Keratinocyte (primary cell): ENCODE measurements around the gene UBXN11. TPM values are rescaled to one million over a fixed set of nuclear protein-coding genes. Genes with fewer than 3 reads are reported as not detected.
A peak's percentile ranks its signal among the peaks of the same experiment; 100 is the strongest.

Experiments
- DNase-seq: peaks from one replicate; pipeline ENCODE4 v3.0.0-alpha.2; 2011; ENCODE audit warnings: low read depth, missing footprints, low spot score
- FAIRE-seq: peaks from 2 replicates; lab custom pipeline; 2011; peaks lifted over from hg19 to GRCh38; lab: Jason Lieb, UNC
- H2AFZ ChIP-seq: 2 replicates; pipeline ENCODE4 v1.6.0; 2012; ENCODE audit warnings: low read length, control low read depth, inconsistent platforms; ENCODE audit not compliant: control insufficient read depth
- H3K27ac ChIP-seq: 2 replicates; pipeline ENCODE4 v1.5.1; 2011; ENCODE audit warnings: low read length; ENCODE audit not compliant: control insufficient read depth, insufficient read depth
- H3K27me3 ChIP-seq: 3 replicates; pipeline ENCODE4 v1.6.0; 2011; ENCODE audit warnings: low read length; ENCODE audit not compliant: control insufficient read depth, insufficient read depth; ENCODE audit errors: extremely low read depth
- H3K36me3 ChIP-seq, 2 experiments: 2 replicates in 1 of 2; 3 replicates in 1 of 2; pipeline ENCODE4 v1.5.1; 2011; ENCODE audit warnings: low read length in 2 of 2, mild to moderate bottlenecking in 1 of 2; ENCODE audit not compliant: control insufficient read depth in 2 of 2, insufficient read depth in 2 of 2; ENCODE audit errors: extremely low read depth in 1 of 2
- H3K4me1 ChIP-seq: 3 replicates; pipeline ENCODE4 v1.5.1; 2011; ENCODE audit warnings: low read length; ENCODE audit not compliant: control insufficient read depth, insufficient read depth; ENCODE audit errors: extremely low read depth
- H3K4me2 ChIP-seq: 3 replicates; pipeline ENCODE4 v1.6.0; 2011; ENCODE audit warnings: low read depth, low read length; ENCODE audit not compliant: control insufficient read depth, insufficient read depth; ENCODE audit errors: extremely low read depth
- H3K4me3 ChIP-seq, 3 experiments: fragments of 200-600 bp in 1 of 3; sonication (generic) in 1 of 3; 2 replicates in 2 of 3; 3 replicates in 1 of 3; pipeline ENCODE4 v1.5.1; 2011 to 2016; ENCODE audit warnings: low read length in 3 of 3, mild to moderate bottlenecking in 3 of 3, control low read depth in 2 of 3, inconsistent platforms in 1 of 3, low read depth in 1 of 3, mixed read lengths in 1 of 3, mixed run types in 1 of 3, moderate library complexity in 1 of 3; ENCODE audit not compliant: control insufficient read depth in 2 of 3, insufficient read depth in 2 of 3; ENCODE audit errors: extremely low read depth in 1 of 3
- H3K79me2 ChIP-seq: 2 replicates; pipeline ENCODE4 v1.6.0; 2012; ENCODE audit warnings: low read length; ENCODE audit not compliant: control insufficient read depth, insufficient read depth
- H3K9ac ChIP-seq: 3 replicates; pipeline ENCODE4 v1.6.0; 2011; ENCODE audit warnings: low read length; ENCODE audit not compliant: control insufficient read depth, insufficient read depth; ENCODE audit errors: extremely low read depth
- H3K9me1 ChIP-seq: 3 replicates; pipeline ENCODE4 v1.6.0; 2011; ENCODE audit warnings: low read length; ENCODE audit not compliant: control insufficient read depth, insufficient read depth; ENCODE audit errors: extremely low read depth
- H3K9me3 ChIP-seq: 2 replicates; pipeline ENCODE4 v1.5.1; 2012; ENCODE audit warnings: low read depth, low read length; ENCODE audit not compliant: control insufficient read depth
- H4K20me1 ChIP-seq: 3 replicates; pipeline ENCODE4 v1.6.0; 2011; ENCODE audit warnings: low read length; ENCODE audit not compliant: control insufficient read depth, insufficient read depth; ENCODE audit errors: extremely low read depth
- CTCF ChIP-seq, 3 experiments: IDR thresholded peaks in 1 of 3; conservative IDR thresholded peaks in 1 of 3; optimal IDR thresholded peaks in 1 of 3; 2 replicates in 2 of 3; 3 replicates in 1 of 3; pipeline versions ENCODE3 to v1.5.1; 2011; ENCODE audit warnings: low read length in 3 of 3, mild to moderate bottlenecking in 3 of 3, moderate library complexity in 2 of 3, control low read depth in 1 of 3, inconsistent platforms in 1 of 3; ENCODE audit not compliant: insufficient read depth in 2 of 3; ENCODE audit errors: extremely low read depth in 1 of 3
- EZH2 ChIP-seq: IDR thresholded peaks from one replicate; pipeline ENCODE4 v1.6.1; 2012; ENCODE audit warnings: inconsistent platforms, mild to moderate bottlenecking, low read length, moderate library complexity
- dilution Hi-C: fragments of 300-500 bp; cut with MboI; formaldehyde crosslinking; loops from one replicate; pipeline ENCODE4 v1.7.0; 2020; ENCODE audit warnings: low sequenced_read_pairs; ENCODE audit not compliant: extremely low pct_ligation_motif_present
- polyA plus RNA-seq, 5 experiments: library from polyadenylated mRNA; depleted of rRNA in 3 of 5; stranded (reverse) in 3 of 5; stranded (forward) in 1 of 5; unstranded in 1 of 5; fragments of >200 nt; gene quantifications; 1 replicate in 1 of 5; 2 replicates in 3 of 5; 3 replicates in 1 of 5; pipeline versions ENCODE4 v1.2.1 to v1.2.3, GENCODE V29; 2011 to 2012; ENCODE audit warnings: missing spikeins in 2 of 5, low read depth in 1 of 5, low replicate concordance in 1 of 5

The UBXN11 gene
- polyA plus RNA-seq, 1 donor (not counting 4 experiments of a cell fraction or from before 2014, with no cell fraction given), result 6.6 TPM

- H3K4me1 ChIP-seq, result peaks cover 42% of the 10 kb centered on the region
- no peak overlapping the region for H2AFZ ChIP-seq
- H3K27me3 ChIP-seq, result no peaks in the 10 kb centered on the region
- DNase-seq, result no peak
- FAIRE-seq, result no peak
- no peak overlapping the region for H3K9ac ChIP-seq
- no peak overlapping the region for H3K27ac ChIP-seq
- peaks cover 16% of the 10 kb centered on the region for H3K79me2 ChIP-seq
- peaks cover 17 to 27% of the 10 kb centered on the region in 2 experiments for H3K36me3 ChIP-seq
- peaks cover 3% of the 10 kb centered on the region for H3K9me1 ChIP-seq
- TF ChIP-seq EZH2 (no peak), CTCF (optimal IDR thresholded peaks at IDR 0.05 in 1 of 3, IDR thresholded peaks at IDR 0.05 in 1 of 3, conservative IDR thresholded peaks at IDR 0.05 in 1 of 3; ENCODE audit: extremely low read depth in 1 of 3, insufficient read depth in 2 of 3, low read length in 3 of 3) (peak in 2 of 3 experiments; percentile 52 to 59)
- H3K9me3 ChIP-seq, result no peaks in the 10 kb centered on the region
- dilution Hi-C loops, result no loop called here
- H3K4me3 ChIP-seq, result no peak overlapping the region
- no peak overlapping the region for H3K4me2 ChIP-seq
- peaks cover 14% of the 10 kb centered on the region for H4K20me1 ChIP-seq
Observed at GRCh38 chr1:26285366-26286063, 20.9 kb downstream of the UBXN11 start.

- Histone ChIP-seq H4K20me1 (peaks cover 14% of the 10 kb centered on the region), H3K27me3 (no peaks in the 10 kb centered on the region), H2AFZ (no peak overlapping the region), H3K79me2 (peaks cover 21% of the 10 kb centered on the region), H3K4me1 (peaks cover 42% of the 10 kb centered on the region), H3K9me1 (peaks cover 3% of the 10 kb centered on the region), H3K36me3 (peaks cover 17 to 27% of the 10 kb centered on the region in 2 experiments), H3K9me3 (no peaks in the 10 kb centered on the region), H3K27ac (peak overlapping the region; percentile 41), H3K4me3 (peak overlapping the region in 1 of 3 experiments; percentile 35), H3K4me2 (peak overlapping the region; percentile 41), H3K9ac (no peak overlapping the region)
- TF ChIP-seq EZH2 (no peak), CTCF (optimal IDR thresholded peaks at IDR 0.05 in 1 of 3, IDR thresholded peaks at IDR 0.05 in 1 of 3, conservative IDR thresholded peaks at IDR 0.05 in 1 of 3; ENCODE audit: extremely low read depth in 1 of 3, insufficient read depth in 2 of 3, low read length in 3 of 3) (peak in 2 of 3 experiments; percentile 78 to 94)
- DNase-seq, result peak; percentile 82
- dilution Hi-C loops, result no loop called here
- peak; percentile 71 for FAIRE-seq
Observed at GRCh38 chr1:26284597-26285347, 21.7 kb downstream of the UBXN11 start.
